ENCODE data around the gene RIMBP2.

The RIMBP2 gene

GRCh38 chr12:130454296-130454695, 261.8 kb downstream of the RIMBP2 start:
- no peak for TF ChIP-seq CTCF (IDR thresholded peaks at IDR 0.05; ENCODE audit: insufficient read depth, low read depth, low read length, missing control alignments)
- DNase-seq (ENCODE audit: low read depth) = no peak
- no peak overlapping the region for H3K4me3 ChIP-seq (ENCODE audit: low read depth, low read length)

- no peak overlapping the region for H3K4me3 ChIP-seq (ENCODE audit: low read depth, low read length)
- DNase-seq (ENCODE audit: low read depth) = no peak
- TF ChIP-seq CTCF (IDR thresholded peaks at IDR 0.05; ENCODE audit: insufficient read depth, low read depth, low read length, missing control alignments) = no peak
Observed at GRCh38 chr12:130452546-130452945, 263.6 kb downstream of the RIMBP2 start.

DNA sequence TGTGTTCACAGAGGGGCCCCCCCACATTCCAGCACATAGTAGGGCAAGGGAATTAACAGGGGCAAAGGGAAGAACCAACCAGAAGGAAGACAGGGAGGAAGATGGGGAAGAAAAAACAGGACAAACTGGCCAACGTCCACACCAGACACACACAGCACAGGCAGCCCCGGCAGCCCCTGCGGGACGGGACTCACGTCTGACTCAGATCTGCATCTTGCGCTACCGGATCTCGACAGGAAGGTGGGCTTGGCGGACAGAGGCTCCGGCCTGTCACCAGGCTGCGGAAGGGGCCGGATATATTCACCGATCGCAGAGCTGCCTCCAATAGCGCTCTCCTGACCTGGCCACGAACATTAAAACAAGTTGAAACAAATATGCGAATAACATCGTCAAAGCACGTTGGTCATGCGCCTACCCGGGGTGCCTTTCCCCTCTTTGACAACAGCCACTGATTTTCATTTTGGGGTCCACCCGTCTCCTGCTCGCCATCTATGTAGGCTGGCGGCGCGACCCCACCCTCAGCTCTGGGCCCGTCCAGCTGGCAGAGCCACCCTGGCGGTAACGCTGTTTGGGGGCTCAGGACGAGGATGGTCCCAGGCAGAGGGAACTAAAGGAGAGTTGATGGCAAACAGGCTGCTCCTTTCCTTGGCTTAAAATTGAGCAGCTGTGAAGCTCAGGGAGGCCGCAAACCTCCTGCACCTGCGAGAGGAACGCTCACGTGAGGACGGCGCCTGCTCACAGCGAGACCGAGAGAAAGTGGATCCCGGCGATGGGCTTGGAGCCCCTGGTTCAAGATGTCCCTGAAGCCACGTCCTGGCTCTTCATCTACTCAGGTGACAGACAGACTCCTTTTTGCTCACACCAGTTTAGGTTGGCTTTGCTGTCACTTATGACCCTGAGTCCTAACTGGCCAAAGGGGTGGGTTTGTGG, 264.8 kb downstream of the RIMBP2 start:
- H3K4me3 ChIP-seq (ENCODE audit: low read depth, low read length) = no peak overlapping the region
- DNase-seq (ENCODE audit: low read depth) = no peak
- no peak for TF ChIP-seq CTCF (IDR thresholded peaks at IDR 0.05; ENCODE audit: insufficient read depth, low read depth, low read length, missing control alignments)

DNA sequence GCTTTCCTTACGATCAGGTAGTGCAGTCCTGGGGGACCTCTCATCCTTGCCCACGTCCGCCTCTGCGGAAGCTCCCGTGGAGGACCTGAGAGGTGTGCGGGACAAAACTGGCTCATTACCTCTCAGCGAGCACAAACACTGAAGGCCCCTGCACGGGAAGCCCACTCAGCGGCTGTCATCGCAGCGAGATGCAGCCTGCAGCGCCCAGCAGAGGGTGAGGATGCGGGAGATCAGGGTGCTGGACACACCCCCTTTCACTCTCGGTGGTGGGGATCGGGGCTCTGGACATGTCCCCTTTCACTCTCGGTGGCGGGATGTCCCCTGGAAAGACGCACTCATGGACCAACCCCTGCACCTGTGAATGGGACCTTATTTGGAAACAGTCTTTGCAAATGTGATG, 266.8 kb downstream of the RIMBP2 start:
- no peak overlapping the region for H3K4me3 ChIP-seq (ENCODE audit: low read depth, low read length)
- TF ChIP-seq CTCF (IDR thresholded peaks at IDR 0.05; ENCODE audit: insufficient read depth, low read depth, low read length, missing control alignments) = no peak
- DNase-seq (ENCODE audit: low read depth) = no peak

DNA sequence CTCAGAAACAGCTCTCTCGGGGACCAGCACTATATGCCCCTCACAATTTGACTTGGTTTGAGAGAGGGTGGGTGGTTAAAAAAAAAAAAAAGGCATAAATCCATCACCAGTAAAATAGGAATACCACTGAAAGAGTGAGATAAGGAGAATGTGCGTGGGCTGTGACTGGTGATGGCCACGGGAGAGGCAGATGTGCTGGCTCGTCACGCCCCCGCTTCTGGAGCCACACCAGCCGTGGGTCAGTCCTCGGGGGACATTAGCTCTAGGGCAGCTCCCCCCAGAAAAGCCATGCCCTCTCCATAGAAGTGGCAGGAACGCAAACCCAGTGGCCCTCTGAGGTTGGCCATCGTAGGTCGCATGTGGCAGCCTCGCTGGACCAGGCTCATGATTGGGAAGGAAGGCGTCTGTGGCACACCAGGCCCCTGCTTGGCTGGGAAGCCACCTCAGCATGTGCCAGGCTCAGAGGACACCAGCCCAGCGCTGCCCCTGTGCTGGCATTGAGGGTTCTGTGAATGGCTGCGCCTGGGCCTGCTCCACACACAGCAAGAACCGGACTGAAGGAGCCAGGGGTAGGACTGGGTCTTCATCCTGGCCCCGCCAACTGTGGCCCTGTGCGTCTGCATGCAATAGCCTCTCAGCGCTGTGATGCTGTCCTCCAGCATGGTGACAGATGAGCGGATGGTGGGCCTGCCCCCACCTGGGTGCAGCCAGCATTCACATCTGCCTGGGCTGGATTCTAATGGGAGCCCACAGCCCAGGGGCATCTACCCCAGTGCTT, 267.9 kb downstream of the RIMBP2 start:
- DNase-seq (ENCODE audit: low read depth) = no peak
- no peak for TF ChIP-seq CTCF (IDR thresholded peaks at IDR 0.05; ENCODE audit: insufficient read depth, low read depth, low read length, missing control alignments)
- no peak overlapping the region for H3K4me3 ChIP-seq (ENCODE audit: low read depth, low read length)

- DNase-seq (ENCODE audit: low read depth) = no peak
- no peak for TF ChIP-seq CTCF (IDR thresholded peaks at IDR 0.05; ENCODE audit: insufficient read depth, low read depth, low read length, missing control alignments)
- H3K4me3 ChIP-seq (ENCODE audit: low read depth, low read length) = no peak overlapping the region
Observed at GRCh38 chr12:130447655-130447965, 268.5 kb downstream of the RIMBP2 start.

Data from GM12865 (cell line).